GM21786 (cell line): ENCODE results near the gene EDNRA.
A peak's percentile ranks its signal among the peaks of the same experiment; 100 is the strongest.

Experiments used
- ATAC-seq: cut with Tn5 transposase; IDR thresholded peaks from one replicate; pipeline ENCODE4 v1.9.1; 2021; ENCODE audit not compliant: unreplicated experiment

The EDNRA gene

GRCh38 chr4:147539959-147540358, 59.1 kb downstream of the EDNRA start:
- ATAC-seq = no peak

GRCh38 chr4:147542229-147542990, 61.5 kb downstream of the EDNRA start:
- no peak for ATAC-seq

GRCh38 chr4:147543034-147543433, 62.1 kb downstream of the EDNRA start:
- ATAC-seq = no peak

GRCh38 chr4:147546349-147546748, 65.5 kb downstream of the EDNRA start:
- ATAC-seq = no peak

- no peak for ATAC-seq
Observed at GRCh38 chr4:147547314-147548056, 66.6 kb downstream of the EDNRA start.

- no peak for ATAC-seq
Observed at GRCh38 chr4:147548256-147548655, 67.4 kb downstream of the EDNRA start.

GRCh38 chr4:147550626-147551246, 69.8 kb downstream of the EDNRA start:
- peak; percentile 69 for ATAC-seq

- no peak for ATAC-seq
Observed at GRCh38 chr4:147560625-147561024, 79.7 kb downstream of the EDNRA start.

GRCh38 chr4:147566762-147567161, 85.9 kb downstream of the EDNRA start:
- ATAC-seq = no peak

GRCh38 chr4:147567276-147567675, 86.4 kb downstream of the EDNRA start:
- ATAC-seq = no peak

GRCh38 chr4:147570616-147571015, 89.7 kb downstream of the EDNRA start:
- no peak for ATAC-seq

GRCh38 chr4:147571036-147571770, 90.3 kb downstream of the EDNRA start:
- ATAC-seq = no peak

- no peak for ATAC-seq
Observed at GRCh38 chr4:147576084-147576483, 95.2 kb downstream of the EDNRA start.

GRCh38 chr4:147578051-147578476, 97.2 kb downstream of the EDNRA start:
- ATAC-seq = no peak

GRCh38 chr4:147578593-147578992, 97.7 kb downstream of the EDNRA start:
- ATAC-seq = no peak

- ATAC-seq = no peak
Observed at GRCh38 chr4:147580396-147580795, 99.5 kb downstream of the EDNRA start.

- ATAC-seq = no peak
Observed at GRCh38 chr4:147581606-147582350, 100.9 kb downstream of the EDNRA start.

GRCh38 chr4:147582386-147583060, 101.6 kb downstream of the EDNRA start:
- ATAC-seq = no peak

GRCh38 chr4:147583876-147584275, 103.0 kb downstream of the EDNRA start:
- no peak for ATAC-seq

GRCh38 chr4:147586032-147586431, 105.1 kb downstream of the EDNRA start:
- ATAC-seq = no peak
